G401.6 (cell line): Measurements from ENCODE around the gene FILIP1L.

Source experiments
- FAIRE-seq: peaks from 2 replicates; lab custom pipeline; 2012; peaks lifted over from hg19 to GRCh38; lab: Jason Lieb, UNC

FILIP1L gene

GRCh38 chr3:99885851-99886250 is 228.4 kb downstream of the FILIP1L start:
- no peak for FAIRE-seq

- no peak for FAIRE-seq
Observed at GRCh38 chr3:99885085-99885484, 229.2 kb downstream of the FILIP1L start.

- FAIRE-seq = no peak
Observed at GRCh38 chr3:99884484-99884883, 229.8 kb downstream of the FILIP1L start.

GRCh38 chr3:99883693-99884092 is 230.6 kb downstream of the FILIP1L start:
- FAIRE-seq = no peak

GRCh38 chr3:99883138-99883461 is 231.2 kb downstream of the FILIP1L start:
- no peak for FAIRE-seq

- FAIRE-seq = no peak
Observed at GRCh38 chr3:99882436-99883137, 231.7 kb downstream of the FILIP1L start.

- no peak for FAIRE-seq
Observed at GRCh38 chr3:99881121-99881524, 233.2 kb downstream of the FILIP1L start.

- no peak for FAIRE-seq
Observed at GRCh38 chr3:99879275-99879674, 235.0 kb downstream of the FILIP1L start.

- no peak for FAIRE-seq
Observed at GRCh38 chr3:99878005-99878404, 236.3 kb downstream of the FILIP1L start.

- FAIRE-seq = no peak
Observed at GRCh38 chr3:99877031-99877579, 237.2 kb downstream of the FILIP1L start.

GRCh38 chr3:99875929-99876841 is 238.1 kb downstream of the FILIP1L start:
- FAIRE-seq = no peak

- FAIRE-seq = no peak
Observed at GRCh38 chr3:99875581-99875928, 238.7 kb downstream of the FILIP1L start.

GRCh38 chr3:99874237-99875002 is 239.9 kb downstream of the FILIP1L start:
- no peak for FAIRE-seq

GRCh38 chr3:99873269-99874102 is 240.8 kb downstream of the FILIP1L start:
- no peak for FAIRE-seq

- no peak for FAIRE-seq
Observed at GRCh38 chr3:99872923-99873254, 241.4 kb downstream of the FILIP1L start.

GRCh38 chr3:99871231-99872045 is 242.9 kb downstream of the FILIP1L start:
- no peak for FAIRE-seq

GRCh38 chr3:99870712-99871111 is 243.6 kb downstream of the FILIP1L start:
- no peak for FAIRE-seq

GRCh38 chr3:99869621-99870020 is 244.7 kb downstream of the FILIP1L start:
- no peak for FAIRE-seq

GRCh38 chr3:99868311-99868646 is 246.0 kb downstream of the FILIP1L start:
- FAIRE-seq = no peak

- FAIRE-seq = no peak
Observed at GRCh38 chr3:99867594-99868310, 246.5 kb downstream of the FILIP1L start.
